GM23338 (cell line): ENCODE results near the gene CES5A.

Experiments
- CREB1 ChIP-seq: fragments of 250-450 bp; sonication (Bioruptor Pico); IDR thresholded peaks from 2 replicates; pipeline ENCODE4 v1.5.0; 2020; ENCODE audit warnings: low read depth, mild to moderate bottlenecking, moderate library complexity
- EZH2 ChIP-seq: fragments of 200-600 bp; sonication (generic); IDR thresholded peaks from one replicate; pipeline ENCODE4 v1.8.0; 2017; ENCODE audit warnings: antibody characterized with exemption, mild to moderate bottlenecking, low read depth; ENCODE audit not compliant: unreplicated experiment
- EZH2phosphoT487 ChIP-seq: fragments of 200-600 bp; sonication (generic); IDR thresholded peaks from one replicate; pipeline ENCODE4 v1.8.1; 2018; ENCODE audit warnings: antibody characterized with exemption; ENCODE audit not compliant: unreplicated experiment
- JUNB ChIP-seq: IDR thresholded peaks from one replicate; pipeline ENCODE4 v1.6.1; 2016; ENCODE audit warnings: antibody characterized with exemption; ENCODE audit not compliant: unreplicated experiment
- POLR2AphosphoS5 ChIP-seq: IDR thresholded peaks from 2 replicates; pipeline ENCODE4 v1.6.1; 2016; ENCODE audit warnings: antibody characterized with exemption, low read depth
- STAT1 ChIP-seq: IDR thresholded peaks from one replicate; pipeline ENCODE4 v1.6.1; 2016; ENCODE audit warnings: antibody characterized with exemption; ENCODE audit not compliant: unreplicated experiment
- ZNF114 ChIP-seq: fragments of 250-450 bp; sonication (Bioruptor Pico); IDR thresholded peaks from 2 replicates; pipeline ENCODE4 v1.5.0; 2020; ENCODE audit warnings: mild to moderate bottlenecking, moderate library complexity
- ZNF331 ChIP-seq: fragments of 250-450 bp; sonication (Bioruptor Pico); IDR thresholded peaks from 2 replicates; pipeline ENCODE4 v1.5.0; 2020; ENCODE audit warnings: low read depth, mild to moderate bottlenecking, moderate library complexity
- TF ChIP-seq, protein P1 (sequence below), 2 experiments: fragments of 200-600 bp in 1 of 2; sonication (generic) in 1 of 2; conservative IDR thresholded peaks; 2 replicates each; pipeline versions ENCODE4 v1.5.1 to v1.6.1; 2016 to 2017; ENCODE audit warnings: antibody characterized with exemption in 2 of 2, low read depth in 2 of 2, mild to moderate bottlenecking in 2 of 2, moderate library complexity in 1 of 2
- TF ChIP-seq, protein P2 (sequence below): IDR thresholded peaks from one replicate; pipeline ENCODE4 v1.6.1; 2018; ENCODE audit warnings: antibody characterized with exemption; ENCODE audit not compliant: unreplicated experiment
- TF ChIP-seq, protein P3 (sequence below): IDR thresholded peaks from 2 replicates; pipeline ENCODE4 v1.6.1; 2016; ENCODE audit warnings: antibody characterized with exemption

DNA sequence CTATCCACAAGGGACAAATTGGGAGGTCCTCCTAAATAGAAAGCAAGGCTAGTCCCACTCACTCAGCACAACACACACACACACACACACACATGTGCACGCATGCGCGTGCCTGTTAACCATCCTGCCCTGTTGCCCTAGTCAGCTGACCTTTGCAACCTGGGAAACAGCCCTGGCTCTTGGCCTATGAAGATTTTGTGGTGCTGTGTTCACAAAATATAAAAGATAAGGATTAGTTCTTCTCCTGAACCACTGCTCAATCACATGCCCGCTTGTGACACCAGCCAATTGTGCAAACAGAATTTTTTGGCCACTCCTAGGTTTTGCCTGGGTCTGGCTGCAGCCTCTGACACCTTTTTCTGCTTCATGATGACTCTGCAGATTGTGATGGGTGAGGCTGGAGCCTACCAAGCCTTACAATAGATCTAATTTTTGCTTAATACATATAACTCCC is 39.0 kb downstream of the CES5A start:
- TF ChIP-seq, protein P1, sequence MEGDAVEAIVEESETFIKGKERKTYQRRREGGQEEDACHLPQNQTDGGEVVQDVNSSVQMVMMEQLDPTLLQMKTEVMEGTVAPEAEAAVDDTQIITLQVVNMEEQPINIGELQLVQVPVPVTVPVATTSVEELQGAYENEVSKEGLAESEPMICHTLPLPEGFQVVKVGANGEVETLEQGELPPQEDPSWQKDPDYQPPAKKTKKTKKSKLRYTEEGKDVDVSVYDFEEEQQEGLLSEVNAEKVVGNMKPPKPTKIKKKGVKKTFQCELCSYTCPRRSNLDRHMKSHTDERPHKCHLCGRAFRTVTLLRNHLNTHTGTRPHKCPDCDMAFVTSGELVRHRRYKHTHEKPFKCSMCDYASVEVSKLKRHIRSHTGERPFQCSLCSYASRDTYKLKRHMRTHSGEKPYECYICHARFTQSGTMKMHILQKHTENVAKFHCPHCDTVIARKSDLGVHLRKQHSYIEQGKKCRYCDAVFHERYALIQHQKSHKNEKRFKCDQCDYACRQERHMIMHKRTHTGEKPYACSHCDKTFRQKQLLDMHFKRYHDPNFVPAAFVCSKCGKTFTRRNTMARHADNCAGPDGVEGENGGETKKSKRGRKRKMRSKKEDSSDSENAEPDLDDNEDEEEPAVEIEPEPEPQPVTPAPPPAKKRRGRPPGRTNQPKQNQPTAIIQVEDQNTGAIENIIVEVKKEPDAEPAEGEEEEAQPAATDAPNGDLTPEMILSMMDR (conservative IDR thresholded peaks at IDR 0.05; ENCODE audit: low read depth in 2 of 2): no peak
- no peak for TF ChIP-seq EZH2phosphoT487
- no peak for TF ChIP-seq CREB1 (CRISPR knock-in tag)
- TF ChIP-seq POLR2AphosphoS5: no peak
- no peak for TF ChIP-seq ZNF114 (CRISPR knock-in tag)
- no peak for TF ChIP-seq EZH2
- TF ChIP-seq, protein P2, sequence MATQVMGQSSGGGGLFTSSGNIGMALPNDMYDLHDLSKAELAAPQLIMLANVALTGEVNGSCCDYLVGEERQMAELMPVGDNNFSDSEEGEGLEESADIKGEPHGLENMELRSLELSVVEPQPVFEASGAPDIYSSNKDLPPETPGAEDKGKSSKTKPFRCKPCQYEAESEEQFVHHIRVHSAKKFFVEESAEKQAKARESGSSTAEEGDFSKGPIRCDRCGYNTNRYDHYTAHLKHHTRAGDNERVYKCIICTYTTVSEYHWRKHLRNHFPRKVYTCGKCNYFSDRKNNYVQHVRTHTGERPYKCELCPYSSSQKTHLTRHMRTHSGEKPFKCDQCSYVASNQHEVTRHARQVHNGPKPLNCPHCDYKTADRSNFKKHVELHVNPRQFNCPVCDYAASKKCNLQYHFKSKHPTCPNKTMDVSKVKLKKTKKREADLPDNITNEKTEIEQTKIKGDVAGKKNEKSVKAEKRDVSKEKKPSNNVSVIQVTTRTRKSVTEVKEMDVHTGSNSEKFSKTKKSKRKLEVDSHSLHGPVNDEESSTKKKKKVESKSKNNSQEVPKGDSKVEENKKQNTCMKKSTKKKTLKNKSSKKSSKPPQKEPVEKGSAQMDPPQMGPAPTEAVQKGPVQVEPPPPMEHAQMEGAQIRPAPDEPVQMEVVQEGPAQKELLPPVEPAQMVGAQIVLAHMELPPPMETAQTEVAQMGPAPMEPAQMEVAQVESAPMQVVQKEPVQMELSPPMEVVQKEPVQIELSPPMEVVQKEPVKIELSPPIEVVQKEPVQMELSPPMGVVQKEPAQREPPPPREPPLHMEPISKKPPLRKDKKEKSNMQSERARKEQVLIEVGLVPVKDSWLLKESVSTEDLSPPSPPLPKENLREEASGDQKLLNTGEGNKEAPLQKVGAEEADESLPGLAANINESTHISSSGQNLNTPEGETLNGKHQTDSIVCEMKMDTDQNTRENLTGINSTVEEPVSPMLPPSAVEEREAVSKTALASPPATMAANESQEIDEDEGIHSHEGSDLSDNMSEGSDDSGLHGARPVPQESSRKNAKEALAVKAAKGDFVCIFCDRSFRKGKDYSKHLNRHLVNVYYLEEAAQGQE: no peak
- no peak for TF ChIP-seq JUNB
- TF ChIP-seq, protein P3, sequence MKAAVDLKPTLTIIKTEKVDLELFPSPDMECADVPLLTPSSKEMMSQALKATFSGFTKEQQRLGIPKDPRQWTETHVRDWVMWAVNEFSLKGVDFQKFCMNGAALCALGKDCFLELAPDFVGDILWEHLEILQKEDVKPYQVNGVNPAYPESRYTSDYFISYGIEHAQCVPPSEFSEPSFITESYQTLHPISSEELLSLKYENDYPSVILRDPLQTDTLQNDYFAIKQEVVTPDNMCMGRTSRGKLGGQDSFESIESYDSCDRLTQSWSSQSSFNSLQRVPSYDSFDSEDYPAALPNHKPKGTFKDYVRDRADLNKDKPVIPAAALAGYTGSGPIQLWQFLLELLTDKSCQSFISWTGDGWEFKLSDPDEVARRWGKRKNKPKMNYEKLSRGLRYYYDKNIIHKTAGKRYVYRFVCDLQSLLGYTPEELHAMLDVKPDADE: no peak
- TF ChIP-seq ZNF331 (CRISPR knock-in tag): no peak
- no peak for TF ChIP-seq STAT1
